Peyer's patch (tissue), 4 donors: ENCODE measurements around the gene ESRP2. TPM values are rescaled to one million over a fixed set of nuclear protein-coding genes. Genes with fewer than 3 reads are reported as not detected.

ENCODE experiments used
- DNase-seq, 3 donors: peaks; one replicate each; pipeline ENCODE4 v3.0.0-alpha.2; 2017 to 2019
- H3K27ac ChIP-seq, 4 donors: fragments of 200-600 bp; sonication (generic); one replicate each; pipeline ENCODE4 v1.5.1; 2016 to 2019
- H3K27me3 ChIP-seq, 2 donors: fragments of 200-600 bp; sonication (generic); one replicate each; pipeline ENCODE4 v1.5.1; 2019
- H3K36me3 ChIP-seq, 3 donors: fragments of 200-600 bp; sonication (generic); one replicate each; pipeline ENCODE4 v1.5.1; 2016 to 2019
- H3K4me1 ChIP-seq, 4 donors: fragments of 200-600 bp; sonication (generic); one replicate each; pipeline ENCODE4 v1.5.1; 2016 to 2019
- H3K4me3 ChIP-seq, 4 donors: fragments of 200-600 bp; sonication (generic); 1 replicate in 3 of 4; 2 replicates in 1 of 4; pipeline ENCODE4 v1.5.1; 2016 to 2019; ENCODE audit warnings: mild to moderate bottlenecking in 1 of 4
- H3K9me3 ChIP-seq, 4 donors: fragments of 200-600 bp; sonication (generic); one replicate each; pipeline ENCODE4 v1.5.1; 2016 to 2019; ENCODE audit warnings: mild to moderate bottlenecking in 1 of 4
- POLR2A ChIP-seq, 2 donors: fragments of 450-650 bp; IDR thresholded peaks; one replicate each; pipeline ENCODE4 v1.5.1; 2017; ENCODE audit warnings: antibody characterized with exemption in 2 of 2, mild to moderate bottlenecking in 2 of 2, moderate library complexity in 2 of 2
- total RNA-seq, 4 donors: library from RNA; depleted of rRNA; stranded (reverse); fragments of >200 nt; gene quantifications; one replicate each; pipeline ENCODE4 v1.1.0, GENCODE V29; 2016
- TF ChIP-seq, protein P1 (sequence below), 6 experiments: fragments of 450-650 bp in 4 of 6; fragments of 200-600 bp in 2 of 6; sonication (generic) in 1 of 6; IDR thresholded peaks; one replicate each; pipeline ENCODE4 v1.5.1; 2017 to 2019; ENCODE audit warnings: antibody characterized with exemption in 6 of 6, mild to moderate bottlenecking in 3 of 6, moderate library complexity in 1 of 6

The ESRP2 gene
- total RNA-seq, 4 donors from 2014 or later = 15.7 to 67.4 (median 40.9) TPM

DNA sequence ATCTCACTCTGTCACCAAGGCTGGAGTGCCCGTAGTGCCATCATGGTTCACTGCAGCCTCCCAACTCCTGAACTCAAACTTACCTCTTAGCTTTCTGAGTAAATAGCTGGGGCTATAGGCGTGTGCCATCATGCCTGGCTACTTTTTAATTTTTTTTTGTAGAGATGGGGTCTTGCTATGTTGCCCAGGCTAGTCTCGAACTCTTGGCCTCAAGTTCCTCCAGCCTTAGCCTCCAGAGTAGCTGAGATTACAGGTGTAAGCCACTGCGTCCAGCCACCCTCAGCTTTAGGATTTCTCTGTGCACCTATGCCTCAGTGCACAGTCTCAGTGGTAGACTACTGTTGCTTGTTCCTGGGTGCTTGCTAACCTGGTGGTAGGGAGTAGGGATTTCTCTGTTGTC is 33.9 kb upstream of the ESRP2 start:
- no peak overlapping the region for H3K4me3 ChIP-seq
- H3K27ac ChIP-seq = no peak overlapping the region
- TF ChIP-seq, protein P1, sequence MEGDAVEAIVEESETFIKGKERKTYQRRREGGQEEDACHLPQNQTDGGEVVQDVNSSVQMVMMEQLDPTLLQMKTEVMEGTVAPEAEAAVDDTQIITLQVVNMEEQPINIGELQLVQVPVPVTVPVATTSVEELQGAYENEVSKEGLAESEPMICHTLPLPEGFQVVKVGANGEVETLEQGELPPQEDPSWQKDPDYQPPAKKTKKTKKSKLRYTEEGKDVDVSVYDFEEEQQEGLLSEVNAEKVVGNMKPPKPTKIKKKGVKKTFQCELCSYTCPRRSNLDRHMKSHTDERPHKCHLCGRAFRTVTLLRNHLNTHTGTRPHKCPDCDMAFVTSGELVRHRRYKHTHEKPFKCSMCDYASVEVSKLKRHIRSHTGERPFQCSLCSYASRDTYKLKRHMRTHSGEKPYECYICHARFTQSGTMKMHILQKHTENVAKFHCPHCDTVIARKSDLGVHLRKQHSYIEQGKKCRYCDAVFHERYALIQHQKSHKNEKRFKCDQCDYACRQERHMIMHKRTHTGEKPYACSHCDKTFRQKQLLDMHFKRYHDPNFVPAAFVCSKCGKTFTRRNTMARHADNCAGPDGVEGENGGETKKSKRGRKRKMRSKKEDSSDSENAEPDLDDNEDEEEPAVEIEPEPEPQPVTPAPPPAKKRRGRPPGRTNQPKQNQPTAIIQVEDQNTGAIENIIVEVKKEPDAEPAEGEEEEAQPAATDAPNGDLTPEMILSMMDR (IDR thresholded peaks at IDR 0.05) = no peak
- no peak for TF ChIP-seq POLR2A (IDR thresholded peaks at IDR 0.05)
- peaks cover 0 to 32% (median 26%) of the 10 kb centered on the region in 4 donors for H3K4me1 ChIP-seq
- H3K36me3 ChIP-seq = peaks cover 0 to 10% (median 0%) of the 10 kb centered on the region in 3 donors
- H3K27me3 ChIP-seq = no peaks in the 10 kb centered on the region
- DNase-seq = no peak
- H3K9me3 ChIP-seq = no peaks in the 10 kb centered on the region

DNA sequence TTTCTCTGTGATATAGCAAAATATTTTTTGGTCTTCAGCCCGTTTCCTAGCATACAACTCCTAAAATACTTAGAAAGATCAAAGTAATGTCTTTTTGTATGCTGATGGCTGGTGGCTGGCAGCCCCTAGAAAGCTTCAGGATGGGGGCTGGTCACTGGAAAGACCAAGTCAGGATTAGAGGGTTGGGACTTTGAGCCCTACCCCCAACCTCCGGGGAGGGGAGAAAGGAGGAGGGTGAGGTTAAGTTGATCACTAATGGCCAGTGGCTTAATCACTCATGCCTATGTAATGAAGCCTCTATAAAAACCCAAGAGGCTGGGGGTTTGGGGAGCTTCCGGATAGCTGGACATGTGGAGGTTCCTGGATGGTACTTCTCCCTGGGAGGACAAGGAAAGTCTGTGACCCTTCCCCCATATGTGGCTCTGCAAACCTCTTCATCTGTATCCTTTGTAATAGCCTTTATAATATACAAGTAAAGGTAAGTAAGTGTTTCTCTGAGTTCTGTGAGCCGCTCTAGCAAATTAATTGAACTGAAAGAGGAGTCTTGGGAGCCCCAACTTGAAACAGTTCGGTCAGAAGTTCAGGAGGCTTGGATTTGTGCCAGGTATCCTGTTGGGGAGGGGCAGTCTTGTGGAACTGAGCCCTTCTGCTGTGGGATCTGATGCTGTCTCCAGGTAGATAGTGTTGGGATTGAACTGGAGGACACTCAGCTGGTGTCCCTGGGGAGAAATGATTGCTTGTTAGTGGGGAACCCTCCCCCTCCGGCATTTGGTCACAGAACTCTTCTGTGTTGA is 31.9 kb upstream of the ESRP2 start:
- H3K4me1 ChIP-seq = peaks cover 0 to 37% (median 15%) of the 10 kb centered on the region in 4 donors
- no peaks in the 10 kb centered on the region for H3K9me3 ChIP-seq
- no peak for DNase-seq
- TF ChIP-seq, protein P1 (IDR thresholded peaks at IDR 0.05) = no peak
- TF ChIP-seq POLR2A (IDR thresholded peaks at IDR 0.05) = no peak
- H3K27me3 ChIP-seq = no peaks in the 10 kb centered on the region
- peak overlapping the region in 1 of 4 donors; percentile 7 for H3K27ac ChIP-seq
- no peaks in the 10 kb centered on the region for H3K36me3 ChIP-seq
- H3K4me3 ChIP-seq = no peak overlapping the region

DNA sequence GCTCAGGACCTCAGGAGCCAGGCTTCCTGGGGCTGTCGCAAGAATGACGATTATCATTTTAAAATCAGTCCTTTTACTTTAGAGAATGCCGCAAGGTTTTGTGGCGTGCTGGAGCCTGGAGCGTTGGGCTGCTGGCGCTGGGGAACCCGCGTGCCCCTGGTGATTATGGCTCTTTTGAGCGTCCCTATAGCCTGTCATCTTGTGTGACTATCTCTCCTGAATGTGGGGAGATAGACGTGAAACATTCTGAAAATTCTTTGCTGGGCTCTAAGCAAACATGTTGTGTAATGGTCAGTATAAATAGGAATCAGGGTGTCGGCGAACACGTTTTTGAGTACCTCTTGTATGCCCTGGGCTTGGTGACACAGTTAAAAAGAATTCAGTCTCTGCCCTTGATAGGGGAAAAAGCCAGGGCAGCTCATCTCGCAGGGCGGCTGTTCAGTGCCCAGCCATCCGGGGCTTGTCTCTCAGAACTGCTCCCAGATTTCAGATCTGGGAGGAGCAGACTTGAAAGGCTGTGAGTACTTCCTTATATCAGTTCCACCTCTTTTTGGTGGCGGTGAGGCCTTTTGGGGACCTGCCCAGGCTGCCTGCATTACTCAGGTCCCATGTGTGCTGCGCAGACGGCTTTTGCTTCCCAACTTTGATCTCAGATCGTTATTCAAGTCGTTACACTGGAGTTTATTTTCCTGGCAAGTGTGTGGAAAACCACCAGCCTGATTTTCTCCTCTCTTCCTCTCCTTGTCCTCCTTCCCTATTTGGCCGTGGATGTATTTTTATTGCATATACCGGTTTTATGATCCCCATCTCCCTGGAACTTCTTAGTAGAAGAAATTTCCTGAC is 29.4 kb upstream of the ESRP2 start:
- DNase-seq = peak; percentile 62 to 78 (median 72)
- Histone ChIP-seq H3K9me3 (no peaks in the 10 kb centered on the region), H3K27me3 (no peaks in the 10 kb centered on the region), H3K27ac (peak overlapping the region; percentile 96 to 99 (median 98)), H3K4me3 (peak overlapping the region; percentile 81 to 91 (median 82)), H3K4me1 (peaks cover 0 to 37% (median 9%) of the 10 kb centered on the region in 4 donors), H3K36me3 (peaks cover 0 to 2% (median 0%) of the 10 kb centered on the region in 3 donors)
- TF ChIP-seq, protein P1 (IDR thresholded peaks at IDR 0.05) = no peak
- peak in 1 of 2 donors; percentile 30 for TF ChIP-seq POLR2A (IDR thresholded peaks at IDR 0.05)

DNA sequence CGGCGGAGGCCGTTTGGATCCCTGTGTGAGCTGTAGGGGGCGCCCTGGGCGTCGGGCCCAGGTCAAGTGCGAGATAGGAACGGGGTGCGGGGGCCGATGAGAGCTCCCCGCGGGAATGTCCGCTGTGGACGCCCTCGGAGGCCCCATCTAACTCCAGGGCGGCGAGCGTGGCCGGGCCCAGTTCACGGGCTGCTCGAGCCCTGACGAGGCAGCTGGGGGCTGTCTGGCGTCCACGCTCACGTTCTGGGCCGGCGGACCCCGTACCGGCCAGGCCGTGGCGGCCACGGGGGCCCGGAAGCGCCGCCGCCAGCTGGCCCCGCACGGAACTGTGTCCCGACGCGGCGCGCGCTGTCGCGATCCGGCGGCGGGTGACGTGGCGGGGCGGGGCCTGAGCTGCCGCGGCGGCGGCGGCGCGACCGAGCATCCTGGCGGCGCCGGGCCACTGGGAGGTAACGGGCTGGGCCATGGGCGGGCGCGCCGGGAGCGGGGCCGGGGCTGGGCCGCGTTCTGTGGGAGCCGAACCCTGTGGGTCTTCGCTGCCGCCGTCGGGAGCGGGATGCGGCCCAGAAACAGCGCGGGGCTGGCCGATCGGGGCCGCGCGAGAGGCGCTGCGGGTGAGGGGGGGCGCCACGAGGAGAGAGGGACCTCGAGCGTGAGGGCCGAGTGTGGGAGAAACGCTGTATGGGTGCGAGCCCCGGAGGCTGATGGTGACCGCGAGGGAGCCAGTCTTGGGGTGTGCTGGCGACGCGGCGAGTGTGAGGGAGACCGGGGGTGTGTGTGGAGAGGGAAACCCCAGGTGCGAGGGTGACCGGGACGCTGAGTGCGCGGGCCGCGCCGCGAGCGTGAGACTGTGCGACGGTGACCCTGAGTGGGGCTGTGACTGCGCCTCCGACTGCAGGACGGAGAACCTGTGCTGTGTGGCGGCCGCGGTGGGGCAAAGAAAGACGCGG is 28.5 kb upstream of the ESRP2 start, which contains the start of gene SLC7A6:
Gene SLC7A6, plus strand, starts transcription at position 399 of the 950 bp plus-strand sequence. CDS start 10,201 bp downstream, outside the sequence.
- peaks cover 0 to 11% (median 0%) of the 10 kb centered on the region in 3 donors for H3K36me3 ChIP-seq
- DNase-seq = peak; percentile 81 to 89 (median 85)
- H3K27ac ChIP-seq = peak within 1 kb of the TSS; percentile 96 to 99 (median 98)
- H3K4me3 ChIP-seq = peak within 1 kb of the TSS; percentile 81 to 91 (median 82)
- H3K9me3 ChIP-seq = no peaks in the 10 kb centered on the region
- peaks cover 0 to 37% (median 9%) of the 10 kb centered on the region in 4 donors for H3K4me1 ChIP-seq
- H3K27me3 ChIP-seq = no peaks in the 10 kb centered on the region
- TF ChIP-seq, protein P1 (IDR thresholded peaks at IDR 0.05) = peak; percentile 25 to 75 (median 70)
- peak in 1 of 2 donors; percentile 54 for TF ChIP-seq POLR2A (IDR thresholded peaks at IDR 0.05)
